KOPT-K1 (cell line): ENCODE results near the gene TRIM6.
"Not testable (repeated sequence)": the region's sequence is repeated elsewhere in the genome, so short reads cannot be mapped to it uniquely, and the experiment has no call there.

ENCODE experiments used
- H3K27ac ChIP-seq: fragments of 200-600 bp; sonication (generic); 2 replicates; pipeline ENCODE4 v1.5.1; 2016; ENCODE audit warnings: antibody characterized with exemption, mild to moderate bottlenecking, low read depth, low read length; ENCODE audit not compliant: poor library complexity, severe bottlenecking
- H3K36me3 ChIP-seq: fragments of 200-600 bp; sonication (generic); 2 replicates; pipeline ENCODE4 v1.5.1; 2017; ENCODE audit warnings: antibody characterized with exemption, mild to moderate bottlenecking, low read length, moderate library complexity; ENCODE audit not compliant: insufficient read depth
- H3K9me3 ChIP-seq: fragments of 200-600 bp; sonication (generic); 2 replicates; pipeline ENCODE4 v1.5.1; 2017; ENCODE audit warnings: antibody characterized with exemption, low read length, mild to moderate bottlenecking; ENCODE audit not compliant: insufficient read depth, poor library complexity, severe bottlenecking

The TRIM6 gene

GRCh38 chr11:5596607-5597201, at the start of gene TRIM6:
TSS of gene TRIM6 (plus strand) at chr11:5596637. CDS start at chr11:5596898, 261 bp downstream.
- H3K9me3 ChIP-seq = no peaks in the 10 kb centered on the region
- no peak within 1 kb of the TSS for H3K27ac ChIP-seq
- no peaks in the 10 kb centered on the region for H3K36me3 ChIP-seq

DNA sequence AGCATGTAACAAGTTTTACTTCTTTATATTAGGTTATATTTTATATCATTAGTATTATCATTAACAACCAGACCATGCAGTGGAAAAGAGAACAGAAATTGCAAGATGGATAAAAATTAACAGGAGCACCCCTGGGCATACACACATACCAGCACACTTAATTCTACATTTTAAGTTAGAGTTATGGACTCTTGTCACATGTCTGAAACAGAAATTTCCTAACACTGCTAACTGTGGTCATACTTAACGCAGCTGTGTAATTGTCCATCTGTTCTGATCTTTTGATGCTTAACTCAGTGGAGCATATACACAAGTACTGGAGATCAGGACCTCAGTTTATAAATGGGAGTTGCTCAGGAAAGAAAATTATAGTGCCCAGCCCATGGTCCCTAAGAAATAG, 48.5 kb upstream of the TRIM6 start:
- Histone ChIP-seq H3K27ac (no peak overlapping the region), H3K36me3 (no peaks in the 10 kb centered on the region)

GRCh38 chr11:5548440-5548839, 48.0 kb upstream of the TRIM6 start, which contains the start of gene OR52H1:
TSS of gene OR52H1 (minus strand) at chr11:5548540. CDS start at chr11:5545505, 3,035 bp downstream.
- H3K9me3 ChIP-seq = no peaks in the 10 kb centered on the region
- H3K36me3 ChIP-seq = no peaks in the 10 kb centered on the region
- H3K27ac ChIP-seq = no peak within 1 kb of the TSS

More for the DNA sequence above, 48.5 kb upstream of the TRIM6 start:
- H3K9me3 ChIP-seq = no peaks in the 10 kb centered on the region

GRCh38 chr11:5550440-5551095, 45.9 kb upstream of the TRIM6 start:
- no peaks in the 10 kb centered on the region for H3K36me3 ChIP-seq
- H3K9me3 ChIP-seq = no peaks in the 10 kb centered on the region
- no peak overlapping the region for H3K27ac ChIP-seq

- no peaks in the 10 kb centered on the region for H3K36me3 ChIP-seq
- H3K27ac ChIP-seq = no peak overlapping the region
- H3K9me3 ChIP-seq = no peaks in the 10 kb centered on the region
These were observed 43.1 kb upstream of the TRIM6 start for GRCh38 chr11:5553343-5553742.

GRCh38 chr11:5556596-5557188, 39.7 kb upstream of the TRIM6 start:
- H3K36me3 ChIP-seq = no peaks in the 10 kb centered on the region
- H3K27ac ChIP-seq = no peak overlapping the region
- no peaks in the 10 kb centered on the region for H3K9me3 ChIP-seq

DNA sequence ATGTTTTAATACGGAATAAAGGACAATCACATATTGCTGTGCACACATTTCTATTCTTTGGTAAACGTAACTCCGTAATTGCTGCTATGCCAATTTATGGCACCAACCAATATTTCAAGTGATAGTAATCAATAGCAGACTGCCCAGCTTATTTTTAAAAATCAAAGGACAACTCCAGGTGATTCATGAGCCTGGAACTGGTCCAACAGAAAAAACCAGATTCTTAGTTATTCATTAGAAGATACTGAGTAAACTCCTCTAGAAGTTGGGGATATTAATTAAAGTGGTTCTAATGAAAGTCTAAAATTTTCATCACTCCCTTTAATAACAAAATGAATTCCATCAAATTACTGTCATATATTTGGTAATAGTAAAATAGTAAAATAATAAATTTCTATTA, 38.7 kb upstream of the TRIM6 start:
- H3K36me3 ChIP-seq = no peaks in the 10 kb centered on the region

GRCh38 chr11:5564259-5565019, 32.0 kb upstream of the TRIM6 start:
- Histone ChIP-seq H3K9me3 (peaks cover 4% of the 10 kb centered on the region), H3K27ac (no peak overlapping the region), H3K36me3 (no peaks in the 10 kb centered on the region)

More for the DNA sequence above, 38.7 kb upstream of the TRIM6 start:
- no peaks in the 10 kb centered on the region for H3K9me3 ChIP-seq
- H3K27ac ChIP-seq = no peak overlapping the region

GRCh38 chr11:5574654-5575053, 21.8 kb upstream of the TRIM6 start:
- Histone ChIP-seq H3K36me3 (no peaks in the 10 kb centered on the region), H3K9me3 (no peaks in the 10 kb centered on the region), H3K27ac (no peak overlapping the region)

DNA sequence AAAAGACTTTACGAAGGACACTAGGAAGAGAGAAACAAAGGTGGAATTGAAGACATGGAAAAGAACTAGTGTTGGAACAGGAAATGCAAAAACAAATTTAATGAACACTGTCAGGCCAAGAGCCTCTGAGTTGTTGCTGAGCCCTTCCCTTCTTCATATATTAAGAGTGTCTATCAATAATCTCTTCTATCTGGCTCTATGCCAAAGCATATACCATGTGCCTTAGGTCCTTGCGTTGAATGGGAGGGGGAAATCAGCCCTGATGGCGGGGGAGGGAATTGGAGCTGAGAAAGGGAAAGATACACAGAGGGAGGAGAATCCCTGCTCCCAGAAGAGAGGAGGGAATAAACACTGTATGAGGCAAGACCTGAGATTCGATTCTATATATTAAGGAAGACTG, 21.3 kb upstream of the TRIM6 start:
- no peaks in the 10 kb centered on the region for H3K9me3 ChIP-seq
- H3K27ac ChIP-seq = no peak overlapping the region
- no peaks in the 10 kb centered on the region for H3K36me3 ChIP-seq

DNA sequence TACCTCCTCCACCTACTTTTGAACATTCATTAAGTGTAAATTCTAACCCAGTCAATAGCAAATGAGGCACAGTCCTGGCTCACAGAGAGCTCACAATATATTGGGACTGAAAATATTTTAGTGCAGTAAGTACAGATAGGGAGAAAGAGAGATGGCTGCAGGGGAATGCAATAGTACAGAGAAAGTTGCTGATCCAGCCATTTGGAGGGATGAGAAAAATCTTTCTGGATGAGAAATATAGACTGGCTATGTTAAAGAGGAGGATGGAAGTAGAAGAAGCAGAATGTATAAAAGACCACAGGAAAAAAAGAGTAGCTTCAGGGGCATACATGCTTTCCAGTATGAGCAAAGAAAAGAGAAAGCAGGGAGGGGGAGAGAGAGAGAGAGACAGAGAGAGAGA, 19.3 kb upstream of the TRIM6 start:
- no peaks in the 10 kb centered on the region for H3K9me3 ChIP-seq
- no peak overlapping the region for H3K27ac ChIP-seq
- no peaks in the 10 kb centered on the region for H3K36me3 ChIP-seq

- H3K27ac ChIP-seq = no peak within 1 kb of the TSS
- H3K9me3 ChIP-seq = no peaks in the 10 kb centered on the region
- no peaks in the 10 kb centered on the region for H3K36me3 ChIP-seq
These were observed 15.9 kb upstream of the TRIM6 start, which contains the start of gene OR52B6 for GRCh38 chr11:5580577-5580976. TSS of gene OR52B6 (plus strand) at chr11:5580877. CDS start at chr11:5580877, 0 bp downstream.

- H3K9me3 ChIP-seq = no peaks in the 10 kb centered on the region
- no peak overlapping the region for H3K27ac ChIP-seq
- no peaks in the 10 kb centered on the region for H3K36me3 ChIP-seq
These were observed 15.4 kb upstream of the TRIM6 start for GRCh38 chr11:5581014-5581413.

DNA sequence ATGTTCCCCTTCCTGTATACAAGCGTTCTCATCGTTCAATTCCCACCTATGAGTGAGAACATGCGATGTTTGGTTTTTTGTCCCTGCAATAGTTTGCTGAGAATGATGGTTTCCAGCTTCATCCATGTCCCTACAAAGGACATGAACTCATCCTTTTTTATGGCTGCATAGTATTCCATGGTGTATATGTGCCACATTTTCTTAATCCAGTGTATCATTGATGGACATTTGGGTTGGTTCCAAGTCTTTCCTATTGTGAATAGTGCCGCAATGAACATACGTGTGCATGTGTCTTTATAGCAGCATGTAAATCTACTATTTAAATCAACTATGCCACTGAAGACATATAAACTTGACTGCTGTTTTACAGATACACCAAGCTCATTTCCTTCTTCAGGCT, 12.0 kb upstream of the TRIM6 start:
- H3K36me3 ChIP-seq, H3K27ac ChIP-seq, H3K9me3 ChIP-seq: not testable (repeated sequence)

DNA sequence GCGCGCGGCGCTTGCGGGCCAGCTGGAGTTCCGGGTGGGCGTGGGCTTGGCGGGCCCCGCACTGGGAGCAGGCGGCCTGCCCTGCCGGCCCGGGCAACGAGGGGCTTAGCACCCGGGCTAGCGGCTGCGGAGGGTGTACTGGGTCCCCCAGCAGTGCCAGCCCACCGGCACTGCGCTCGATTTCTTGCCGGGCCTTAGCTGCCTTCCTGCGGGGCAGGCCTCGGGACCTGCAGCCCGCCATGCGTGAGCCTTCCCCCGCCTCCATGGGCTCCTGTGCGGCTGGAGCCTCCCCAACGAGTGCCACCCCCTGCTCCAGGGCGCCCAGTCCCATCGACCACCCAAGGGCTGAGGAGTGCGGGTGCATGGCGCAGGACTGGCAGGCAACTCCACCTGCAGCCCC, 6.5 kb upstream of the TRIM6 start:
- H3K9me3 ChIP-seq, H3K27ac ChIP-seq, H3K36me3 ChIP-seq: not testable (repeated sequence)
